HepG2 (cell line): Measurements from ENCODE around the gene MAGEH1. TPM values are rescaled to one million over a fixed set of nuclear protein-coding genes. Genes with fewer than 3 reads are reported as not detected.

Source experiments
- ATAC-seq: fragments of 200-7000 bp; cut with Tn5 transposase; 3 replicates; pipeline ENCODE4 v1.9.1; 2020; ENCODE audit warnings: mild to moderate bottlenecking, moderate library complexity
- BruUV-seq: library from RNA; stranded (reverse); fragments of 400-500 nt; replicated peaks from 2 replicates; lab custom pipeline; 2021; lab: Mats Ljungman, UMichigan
- CTCF ChIA-PET: fragments of 300-600 bp; formaldehyde crosslinking; extraction: SDS; loops from one replicate; lab custom pipeline; 2021; ENCODE audit warnings: low total read pairs, inconsistent platforms, low intra/inter-chr PET ratio; lab: Yijun Ruan, JAX
- POLR2A ChIA-PET: fragments of 350-600 bp; sonication (Branson Sonifier 250); formaldehyde crosslinking; loops from one replicate; lab custom pipeline; 2020; ENCODE audit warnings: antibody characterized with exemption, inconsistent platforms; lab: Yijun Ruan, JAX
- DNase-seq: peaks from one replicate; pipeline ENCODE4 v3.0.0-alpha.2; 2015; ENCODE audit warnings: low spot score
- FAIRE-seq: peaks from 3 replicates; lab custom pipeline; 2011; peaks lifted over from hg19 to GRCh38; lab: Jason Lieb, UNC
- H2AFZ ChIP-seq: one replicate; pipeline ENCODE4 v1.6.1; 2011; ENCODE audit warnings: low read length, inconsistent platforms
- H3K27ac ChIP-seq: fragments of 300-600 bp; 3 replicates; pipeline ENCODE4 v1.8.0; 2011; ENCODE audit warnings: mixed run types, mild to moderate bottlenecking, mixed read lengths, low read length, inconsistent platforms; ENCODE audit not compliant: insufficient read depth; ENCODE audit errors: extremely low read length
- H3K27me3 ChIP-seq, 2 experiments: fragments of 200-600 bp in 1 of 2; 2 replicates in 1 of 2; 3 replicates in 1 of 2; pipeline versions ENCODE4 v1.6.0 to v1.8.0; 2011; ENCODE audit warnings: low read length in 2 of 2, mild to moderate bottlenecking in 2 of 2, moderate library complexity in 2 of 2, inconsistent platforms in 1 of 2; ENCODE audit not compliant: insufficient read depth in 2 of 2, control insufficient read depth in 1 of 2
- H3K36me3 ChIP-seq, 2 experiments: fragments of 200-600 bp in 1 of 2; replicated peaks in 1 of 2; 2 replicates in 1 of 2; 3 replicates in 1 of 2; pipeline versions ENCODE4 v1.5.1 to v1.8.0; 2011; ENCODE audit warnings: low read length in 2 of 2, inconsistent platforms in 1 of 2; ENCODE audit not compliant: insufficient read depth in 2 of 2, control insufficient read depth in 1 of 2
- H3K4me1 ChIP-seq: 2 replicates; pipeline ENCODE4 v1.5.1; 2012; ENCODE audit warnings: low read length, inconsistent platforms; ENCODE audit not compliant: insufficient read depth
- H3K4me2 ChIP-seq: 2 replicates; pipeline ENCODE4 v1.6.0; 2011; ENCODE audit warnings: low read depth, low read length, inconsistent platforms
- H3K4me3 ChIP-seq, 3 experiments: fragments of 200-600 bp in 1 of 3; sonication (generic), shearing (Covaris generic) in 1 of 3; replicated peaks in 1 of 3; 2 replicates each; pipeline ENCODE4 v1.5.1; 2011 to 2016; ENCODE audit warnings: low read length in 3 of 3, inconsistent platforms in 2 of 3, low read depth in 2 of 3, mild to moderate bottlenecking in 2 of 3, control low read depth in 1 of 3, mixed read lengths in 1 of 3; ENCODE audit not compliant: insufficient read depth in 1 of 3
- H3K79me2 ChIP-seq: one replicate; pipeline ENCODE4 v1.6.1; 2011; ENCODE audit warnings: low read length, inconsistent platforms; ENCODE audit not compliant: insufficient read depth
- H3K9ac ChIP-seq: 2 replicates; pipeline ENCODE4 v1.6.0; 2011; ENCODE audit warnings: mild to moderate bottlenecking, low read depth, low read length, inconsistent platforms; ENCODE audit not compliant: insufficient read depth
- H3K9me3 ChIP-seq: 2 replicates; pipeline ENCODE4 v1.5.1; 2012; ENCODE audit warnings: mild to moderate bottlenecking, low read length
- H4K20me1 ChIP-seq: 2 replicates; pipeline ENCODE4 v1.6.0; 2011; ENCODE audit warnings: inconsistent platforms, mild to moderate bottlenecking, low read length, moderate library complexity; ENCODE audit not compliant: insufficient read depth
- GABPB1 ChIP-seq: IDR thresholded peaks from 2 replicates; pipeline ENCODE4 v1.6.1; 2016; ENCODE audit warnings: mild to moderate bottlenecking, missing genetic modification reagents, moderate library complexity, missing compliant biosample characterization
- IRF2 ChIP-seq: IDR thresholded peaks from 2 replicates; pipeline ENCODE4 v1.6.1; 2018; ENCODE audit warnings: missing genetic modification reagents, missing compliant biosample characterization
- NFE2 ChIP-seq: sonication (generic); formaldehyde crosslinking; IDR thresholded peaks from 2 replicates; pipeline ENCODE4 v1.4.0; 2020; ENCODE audit warnings: missing genetic modification reagents
- SMARCE1 ChIP-seq: fragments of 450-650 bp; IDR thresholded peaks from 2 replicates; pipeline ENCODE4 v1.6.1; 2017; ENCODE audit warnings: borderline replicate concordance
- ZFP62 ChIP-seq: sonication (generic); formaldehyde crosslinking; IDR thresholded peaks from 2 replicates; pipeline ENCODE4 v1.4.0; 2020; ENCODE audit warnings: missing genetic modification reagents
- ZNF331 ChIP-seq: sonication (generic); formaldehyde crosslinking; IDR thresholded peaks from 2 replicates; pipeline ENCODE4 v1.4.0; 2020; ENCODE audit warnings: missing genetic modification reagents
- ZNF496 ChIP-seq: sonication (generic); formaldehyde crosslinking; IDR thresholded peaks from 2 replicates; pipeline ENCODE4 v1.8.1; 2023; ENCODE audit warnings: mild to moderate bottlenecking, moderate library complexity, missing genetic modification reagents; ENCODE audit not compliant: insufficient replicate concordance
- WGBS: methylation state at CpG from one replicate; pipeline ENCODE4 v1.1.6; 2017; ENCODE audit warnings: low lambda C conversion rate; 5-methylcytosine and 5-hydroxymethylcytosine counted together
- in situ Hi-C: cut with HindIII; loops from 2 replicates; pipeline ENCODE4 v1.10.0; 2017; ENCODE audit warnings: low pct_unique_long_range_greater_than_20kb; ENCODE audit not compliant: extremely low pct_ligation_motif_present
- intact Hi-C: fragments of 100-400 bp; cut with micrococcal nuclease; formaldehyde crosslinking; loops from one replicate; pipeline ENCODE4 v1.10.0; 2022; ENCODE audit not compliant: unreplicated experiment
- polyA plus RNA-seq, 8 experiments: library from polyadenylated mRNA; depleted of rRNA in 3 of 8; stranded (reverse) in 7 of 8; unstranded in 1 of 8; fragments of >200 nt; fragmentation: Illumina TruSeq in 4 of 8; extraction: Trizol in 4 of 8; gene quantifications; 2 replicates each; pipeline versions ENCODE4 v1.2.1 to v1.2.3, GENCODE V29; 2011 to 2016; ENCODE audit warnings: low read depth in 4 of 8, missing spikeins in 1 of 8, mixed read lengths in 1 of 8; ENCODE audit not compliant: insufficient read depth in 1 of 8
- total RNA-seq, 5 experiments: library from RNA; depleted of rRNA; stranded (reverse); fragments of >200 nt; fragmentation: Illumina TruSeq; extraction: Trizol; gene quantifications; 2 replicates each; pipeline ENCODE4 v1.2.3, GENCODE V29; 2016; ENCODE audit warnings: low read depth in 1 of 5
- TF ChIP-seq, protein P1 (sequence below): sonication (generic); formaldehyde crosslinking; IDR thresholded peaks from 2 replicates; pipeline ENCODE4 v1.4.0; 2020; ENCODE audit warnings: missing genetic modification reagents, mild to moderate bottlenecking, borderline replicate concordance
- TF ChIP-seq, protein P2 (sequence below): sonication (generic); formaldehyde crosslinking; IDR thresholded peaks from 2 replicates; pipeline ENCODE4 v1.9.0; 2022; ENCODE audit warnings: missing genetic modification reagents, mild to moderate bottlenecking, borderline replicate concordance

Gene MAGEH1
- total and polyA plus RNA-seq, 2 of the 13 experiments (the other 11 are each of a cell fraction or from before 2014, with no cell fraction given), result 3.8 to 5.0 TPM

DNA sequence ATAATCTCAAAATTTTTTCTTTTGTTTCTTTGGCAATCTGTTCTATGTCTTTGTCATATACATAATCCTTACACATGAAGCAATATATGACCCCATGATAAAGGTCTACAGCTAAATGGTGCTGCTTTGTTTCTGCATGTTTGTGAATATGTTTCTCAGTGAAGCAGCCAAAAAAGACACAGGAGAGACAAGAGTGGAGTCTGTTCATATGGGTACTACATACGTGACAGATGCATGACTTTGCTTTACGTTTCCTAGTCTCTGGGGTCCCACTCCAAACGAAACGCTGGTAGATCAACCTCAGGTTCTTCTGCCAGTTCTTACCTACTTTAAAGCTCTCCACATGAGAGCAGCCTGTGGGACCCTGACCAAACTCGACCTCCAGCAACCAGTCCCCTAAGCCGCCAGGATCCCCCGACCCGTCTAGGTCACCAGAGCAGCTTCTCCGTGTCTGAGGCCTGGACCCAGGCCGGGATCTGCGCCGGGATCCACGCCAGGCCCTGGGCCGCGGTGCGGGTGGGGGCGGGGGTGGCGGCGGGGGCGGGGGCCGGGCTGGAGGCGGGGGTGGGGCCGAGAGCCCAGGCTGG, 36.2 kb downstream of the MAGEH1 start:
- Histone ChIP-seq H3K79me2 (no peaks in the 10 kb centered on the region), H3K9me3 (no peaks in the 10 kb centered on the region), H3K4me3 (no peak overlapping the region), H3K27me3 (no peaks in the 10 kb centered on the region), H2AFZ (no peak overlapping the region), H3K4me1 (no peaks in the 10 kb centered on the region), H3K36me3 (no peaks in the 10 kb centered on the region), H4K20me1 (no peaks in the 10 kb centered on the region), H3K4me2 (no peak overlapping the region), H3K9ac (no peak overlapping the region), H3K27ac (no peak overlapping the region)
- no peak for ATAC-seq
- no TSS peak for BruUV-seq
- intact Hi-C loops, result no loop called here
- ChIA-PET CTCF (no interaction called here), POLR2A (no interaction called here)
- no peak for TF ChIP-seq ZFP62
- no peak for TF ChIP-seq SMARCE1
- no peak for TF ChIP-seq ZNF496 (CRISPR knock-in tag)
- TF ChIP-seq GABPB1, result no peak
- TF ChIP-seq, protein P1, sequence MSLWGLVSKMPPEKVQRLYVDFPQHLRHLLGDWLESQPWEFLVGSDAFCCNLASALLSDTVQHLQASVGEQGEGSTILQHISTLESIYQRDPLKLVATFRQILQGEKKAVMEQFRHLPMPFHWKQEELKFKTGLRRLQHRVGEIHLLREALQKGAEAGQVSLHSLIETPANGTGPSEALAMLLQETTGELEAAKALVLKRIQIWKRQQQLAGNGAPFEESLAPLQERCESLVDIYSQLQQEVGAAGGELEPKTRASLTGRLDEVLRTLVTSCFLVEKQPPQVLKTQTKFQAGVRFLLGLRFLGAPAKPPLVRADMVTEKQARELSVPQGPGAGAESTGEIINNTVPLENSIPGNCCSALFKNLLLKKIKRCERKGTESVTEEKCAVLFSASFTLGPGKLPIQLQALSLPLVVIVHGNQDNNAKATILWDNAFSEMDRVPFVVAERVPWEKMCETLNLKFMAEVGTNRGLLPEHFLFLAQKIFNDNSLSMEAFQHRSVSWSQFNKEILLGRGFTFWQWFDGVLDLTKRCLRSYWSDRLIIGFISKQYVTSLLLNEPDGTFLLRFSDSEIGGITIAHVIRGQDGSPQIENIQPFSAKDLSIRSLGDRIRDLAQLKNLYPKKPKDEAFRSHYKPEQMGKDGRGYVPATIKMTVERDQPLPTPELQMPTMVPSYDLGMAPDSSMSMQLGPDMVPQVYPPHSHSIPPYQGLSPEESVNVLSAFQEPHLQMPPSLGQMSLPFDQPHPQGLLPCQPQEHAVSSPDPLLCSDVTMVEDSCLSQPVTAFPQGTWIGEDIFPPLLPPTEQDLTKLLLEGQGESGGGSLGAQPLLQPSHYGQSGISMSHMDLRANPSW, result no peak
- no peak for TF ChIP-seq ZNF331 (CRISPR knock-in tag)
- TF ChIP-seq IRF2 (CRISPR knock-in tag), result no peak
- no peak for TF ChIP-seq NFE2 (CRISPR knock-in tag)
- TF ChIP-seq, protein P2, sequence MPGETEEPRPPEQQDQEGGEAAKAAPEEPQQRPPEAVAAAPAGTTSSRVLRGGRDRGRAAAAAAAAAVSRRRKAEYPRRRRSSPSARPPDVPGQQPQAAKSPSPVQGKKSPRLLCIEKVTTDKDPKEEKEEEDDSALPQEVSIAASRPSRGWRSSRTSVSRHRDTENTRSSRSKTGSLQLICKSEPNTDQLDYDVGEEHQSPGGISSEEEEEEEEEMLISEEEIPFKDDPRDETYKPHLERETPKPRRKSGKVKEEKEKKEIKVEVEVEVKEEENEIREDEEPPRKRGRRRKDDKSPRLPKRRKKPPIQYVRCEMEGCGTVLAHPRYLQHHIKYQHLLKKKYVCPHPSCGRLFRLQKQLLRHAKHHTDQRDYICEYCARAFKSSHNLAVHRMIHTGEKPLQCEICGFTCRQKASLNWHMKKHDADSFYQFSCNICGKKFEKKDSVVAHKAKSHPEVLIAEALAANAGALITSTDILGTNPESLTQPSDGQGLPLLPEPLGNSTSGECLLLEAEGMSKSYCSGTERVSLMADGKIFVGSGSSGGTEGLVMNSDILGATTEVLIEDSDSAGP (CRISPR knock-in tag), result no peak
- FAIRE-seq, result no peak
- in situ Hi-C loops, result no loop called here
- 42% methylated on average over 5 of the region's 23 CpGs for WGBS
- no peak for DNase-seq
